ENCODE results near the gene ANKRD16. TPM values are rescaled to one million over a fixed set of nuclear protein-coding genes. Genes with fewer than 3 reads are reported as not detected.

Gene ANKRD16
- total and polyA plus RNA-seq, 2 donors (not counting 1 experiment from before 2014, with no cell fraction given): 10.9 to 12.6 TPM

GRCh38 chr10:5893321-5893720 lies 3.6 kb upstream of the ANKRD16 start:
- intact Hi-C loops (cut with micrococcal nuclease): loop anchor here (5.0 kb wide), 1 partner anchor 159 kb away; no protein-coding TSS in a partner anchor
- ATAC-seq (ENCODE audit: low read depth): no peak
- Histone ChIP-seq H3K79me2 (ENCODE audit: control insufficient read depth, insufficient read depth, low read length) (peaks cover 81% of the 10 kb centered on the region), H3K9ac (ENCODE audit: low read length) (no peak overlapping the region), H3K27me3 (replicated peaks in 1 of 4; ENCODE audit: control extremely low read depth in 1 of 4, control insufficient read depth in 3 of 4, insufficient read depth in 4 of 4, low read length in 3 of 4) (no peaks in the 10 kb centered on the region), H3K4me2 (replicated peaks; ENCODE audit: low read depth, low read length, poor library complexity, severe bottlenecking) (no peak overlapping the region), H4K20me1 (ENCODE audit: control insufficient read depth, insufficient read depth, low read length, poor library complexity, severe bottlenecking) (peaks cover 26% of the 10 kb centered on the region), H3K27ac (ENCODE audit: low read length in 2 of 2) (no peak overlapping the region), H3K36me3 (replicated peaks in 1 of 2; ENCODE audit: control extremely low read depth in 1 of 2, control insufficient read depth in 1 of 2, extremely low read depth in 1 of 2, insufficient read depth in 2 of 2, low read length in 1 of 2) (peaks cover 0 to 17% of the 10 kb centered on the region in 2 experiments), H3K4me1 (ENCODE audit: control insufficient read depth in 2 of 2, insufficient read depth in 2 of 2, low read length in 2 of 2) (peaks cover 44 to 51% of the 10 kb centered on the region in 2 donors), H3K4me3 (ENCODE audit: control extremely low read depth in 1 of 5, extremely low read depth in 1 of 5, insufficient read depth in 1 of 5, low read depth in 2 of 5, low read length in 4 of 5) (no peak overlapping the region), H2AFZ (ENCODE audit: insufficient read depth, low read depth, low read length, poor library complexity, severe bottlenecking) (no peak overlapping the region), H3K9me3 (ENCODE audit: control extremely low read depth in 1 of 3, control insufficient read depth in 2 of 3, insufficient read depth in 1 of 3, low read length in 2 of 3) (peaks cover 0 to 5% (median 0%) of the 10 kb centered on the region in 3 donors)
- POLR2A ChIA-PET: no interaction called here
- Mint-ChIP-seq H3K9me3 (ENCODE audit: insufficient read depth) (no peaks in the 10 kb centered on the region), H3K4me1 (peaks cover 67% of the 10 kb centered on the region), H3K4me3 (no peak overlapping the region), H3K27me3 (no peaks in the 10 kb centered on the region), H3K27ac (peak overlapping the region; percentile 43)
- CTCF ChIA-PET: interaction anchor here (0.6 to 1.6 kb wide), 3 partner anchors 21 to 148 kb away, joined by 3 read pairs; no protein-coding TSS in a partner anchor
- no peak for DNase-seq
- TF ChIP-seq CTCF (IDR thresholded peaks at IDR 0.05) (no peak), EZH2 (IDR thresholded peaks at IDR 0.05; ENCODE audit: borderline replicate concordance, insufficient read depth, low read depth, low read length, poor library complexity, severe bottlenecking) (no peak)
- 100% methylated on average over 1 of the region's 2 CpGs for WGBS (ENCODE audit: insufficient coverage)

GRCh38 chr10:5892007-5892406 lies 2.3 kb upstream of the ANKRD16 start:
- Mint-ChIP-seq H3K4me1 (peaks cover 68% of the 10 kb centered on the region), H3K27ac (no peak overlapping the region), H3K4me3 (peak overlapping the region; percentile 40), H3K9me3 (ENCODE audit: insufficient read depth) (no peaks in the 10 kb centered on the region), H3K27me3 (no peaks in the 10 kb centered on the region)
- H3K4me3 ChIP-seq (ENCODE audit: control extremely low read depth in 1 of 5, extremely low read depth in 1 of 5, insufficient read depth in 1 of 5, low read depth in 2 of 5, low read length in 4 of 5): no peak overlapping the region
- intact Hi-C loops (cut with micrococcal nuclease): loop anchor here (5.0 kb wide), 1 partner anchor 160 kb away; no protein-coding TSS in a partner anchor
- H3K4me1 ChIP-seq (ENCODE audit: control insufficient read depth in 2 of 2, insufficient read depth in 2 of 2, low read length in 2 of 2): peaks cover 47 to 55% of the 10 kb centered on the region in 2 donors
- DNase-seq: no peak
- no peak overlapping the region for H3K4me2 ChIP-seq (replicated peaks; ENCODE audit: low read depth, low read length, poor library complexity, severe bottlenecking)
- POLR2A ChIA-PET: no interaction called here
- H2AFZ ChIP-seq (ENCODE audit: insufficient read depth, low read depth, low read length, poor library complexity, severe bottlenecking): no peak overlapping the region
- H3K27me3 ChIP-seq (replicated peaks in 1 of 4; ENCODE audit: control extremely low read depth in 1 of 4, control insufficient read depth in 3 of 4, insufficient read depth in 4 of 4, low read length in 3 of 4): no peaks in the 10 kb centered on the region
- H3K27ac ChIP-seq (ENCODE audit: low read length in 2 of 2): no peak overlapping the region
- no peak for ATAC-seq (ENCODE audit: low read depth)
- TF ChIP-seq CTCF (IDR thresholded peaks at IDR 0.05) (no peak), EZH2 (IDR thresholded peaks at IDR 0.05; ENCODE audit: borderline replicate concordance, insufficient read depth, low read depth, low read length, poor library complexity, severe bottlenecking) (no peak)
- peaks cover 33% of the 10 kb centered on the region for H4K20me1 ChIP-seq (ENCODE audit: control insufficient read depth, insufficient read depth, low read length, poor library complexity, severe bottlenecking)
- no peaks in the 10 kb centered on the region for H3K9me3 ChIP-seq (ENCODE audit: control extremely low read depth in 1 of 3, control insufficient read depth in 2 of 3, insufficient read depth in 1 of 3, low read length in 2 of 3)
- peaks cover 79% of the 10 kb centered on the region for H3K79me2 ChIP-seq (ENCODE audit: control insufficient read depth, insufficient read depth, low read length)
- peaks cover 0 to 17% of the 10 kb centered on the region in 2 experiments for H3K36me3 ChIP-seq (replicated peaks in 1 of 2; ENCODE audit: control extremely low read depth in 1 of 2, control insufficient read depth in 1 of 2, extremely low read depth in 1 of 2, insufficient read depth in 2 of 2, low read length in 1 of 2)
- H3K9ac ChIP-seq (ENCODE audit: low read length): no peak overlapping the region
- WGBS (ENCODE audit: insufficient coverage): 89% methylated on average over 3 of the region's 8 CpGs
- CTCF ChIA-PET: interaction anchor here (0.8 to 2.4 kb wide), 2 partner anchors 48 to 82 kb away, joined by 3 to 9 read pairs; no protein-coding TSS in a partner anchor

All from B cell (primary cell).